Cardiac muscle cell (in vitro differentiated cells and primary cell): ENCODE measurements around the gene HSD3B2. TPM values are rescaled to one million over a fixed set of nuclear protein-coding genes. Genes with fewer than 3 reads are reported as not detected.

Experiments
- DNase-seq, 2 donors: peaks; one replicate each; pipeline versions ENCODE4 v3.0.0 to v3.0.0-alpha.2; 2010 to 2017; ENCODE audit warnings: low read depth in 1 of 2, low spot score in 1 of 2
- H3K27ac ChIP-seq: fragments of 200-600 bp; sonication (generic); 2 replicates; pipeline ENCODE4 v1.5.1; 2016
- H3K27me3 ChIP-seq: fragments of 200-600 bp; sonication (generic); 2 replicates; pipeline ENCODE4 v1.6.0; 2016; ENCODE audit warnings: control low read depth
- H3K36me3 ChIP-seq: fragments of 200-600 bp; sonication (generic); 2 replicates; pipeline ENCODE4 v1.5.1; 2016; ENCODE audit warnings: control low read depth
- H3K4me1 ChIP-seq: fragments of 200-600 bp; sonication (generic); 2 replicates; pipeline ENCODE4 v1.8.1; 2017; ENCODE audit warnings: low read depth, mild to moderate bottlenecking, mixed run types
- H3K4me3 ChIP-seq: fragments of 200-600 bp; sonication (generic); 2 replicates; pipeline ENCODE4 v1.5.1; 2016; ENCODE audit warnings: mild to moderate bottlenecking
- H3K9me3 ChIP-seq: fragments of 200-600 bp; sonication (generic); 2 replicates; pipeline ENCODE4 v1.5.1; 2017; ENCODE audit warnings: low read depth, mild to moderate bottlenecking, control low read depth
- polyA plus RNA-seq: library from polyadenylated mRNA; unstranded; fragments of >200 nt; fragmentation: Nextera tagmentation; extraction: Ambion mirVana; gene quantifications from 2 replicates; pipeline ENCODE4 v1.2.1, GENCODE V29; 2016
- total RNA-seq: library from RNA; depleted of rRNA; stranded (reverse); fragments of >200 nt; gene quantifications from 2 replicates; pipeline ENCODE4 v1.2.3, GENCODE V29; 2016
- TF ChIP-seq, protein P1 (sequence below): IDR thresholded peaks from 2 replicates; pipeline ENCODE4 v1.5.1; 2012; ENCODE audit warnings: low read depth, mild to moderate bottlenecking, low read length

The HSD3B2 gene
- total RNA-seq: 0.07 and 0.42 TPM in 2 replicates
- not detected in 2 replicates for polyA plus RNA-seq

DNA sequence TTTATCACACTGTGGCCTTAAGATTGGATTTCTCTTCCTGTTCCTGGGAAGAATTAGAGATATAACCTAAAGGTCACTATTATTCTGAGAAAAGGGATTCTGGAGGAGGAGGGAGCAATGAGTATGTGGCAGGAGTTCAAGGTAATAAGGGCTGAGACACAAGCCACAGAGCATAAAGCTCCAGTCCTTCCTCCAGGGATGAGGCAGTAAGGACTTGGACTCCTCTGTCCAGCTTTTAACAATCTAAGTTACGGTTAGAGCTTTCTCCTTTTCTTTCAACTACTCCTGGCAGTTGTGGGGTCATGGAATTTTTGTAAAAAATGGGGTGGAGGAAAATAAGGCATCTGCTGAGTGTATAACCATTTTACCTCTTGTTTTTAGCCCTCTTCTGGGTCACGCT lies at the start of gene HSD3B2:
Gene HSD3B2 (plus strand): TSS at position 201 of the 400 bp plus-strand sequence. CDS start 270 bp downstream, outside the sequence.
- DNase-seq: no peak
- H3K27me3 ChIP-seq: no peaks in the 10 kb centered on the region
- TF ChIP-seq, protein P1, sequence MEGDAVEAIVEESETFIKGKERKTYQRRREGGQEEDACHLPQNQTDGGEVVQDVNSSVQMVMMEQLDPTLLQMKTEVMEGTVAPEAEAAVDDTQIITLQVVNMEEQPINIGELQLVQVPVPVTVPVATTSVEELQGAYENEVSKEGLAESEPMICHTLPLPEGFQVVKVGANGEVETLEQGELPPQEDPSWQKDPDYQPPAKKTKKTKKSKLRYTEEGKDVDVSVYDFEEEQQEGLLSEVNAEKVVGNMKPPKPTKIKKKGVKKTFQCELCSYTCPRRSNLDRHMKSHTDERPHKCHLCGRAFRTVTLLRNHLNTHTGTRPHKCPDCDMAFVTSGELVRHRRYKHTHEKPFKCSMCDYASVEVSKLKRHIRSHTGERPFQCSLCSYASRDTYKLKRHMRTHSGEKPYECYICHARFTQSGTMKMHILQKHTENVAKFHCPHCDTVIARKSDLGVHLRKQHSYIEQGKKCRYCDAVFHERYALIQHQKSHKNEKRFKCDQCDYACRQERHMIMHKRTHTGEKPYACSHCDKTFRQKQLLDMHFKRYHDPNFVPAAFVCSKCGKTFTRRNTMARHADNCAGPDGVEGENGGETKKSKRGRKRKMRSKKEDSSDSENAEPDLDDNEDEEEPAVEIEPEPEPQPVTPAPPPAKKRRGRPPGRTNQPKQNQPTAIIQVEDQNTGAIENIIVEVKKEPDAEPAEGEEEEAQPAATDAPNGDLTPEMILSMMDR: no peak
- H3K36me3 ChIP-seq: no peaks in the 10 kb centered on the region
- no peaks in the 10 kb centered on the region for H3K4me1 ChIP-seq
- H3K9me3 ChIP-seq: no peaks in the 10 kb centered on the region
- H3K27ac ChIP-seq: no peak within 1 kb of the TSS
- H3K4me3 ChIP-seq: no peak within 1 kb of the TSS

DNA sequence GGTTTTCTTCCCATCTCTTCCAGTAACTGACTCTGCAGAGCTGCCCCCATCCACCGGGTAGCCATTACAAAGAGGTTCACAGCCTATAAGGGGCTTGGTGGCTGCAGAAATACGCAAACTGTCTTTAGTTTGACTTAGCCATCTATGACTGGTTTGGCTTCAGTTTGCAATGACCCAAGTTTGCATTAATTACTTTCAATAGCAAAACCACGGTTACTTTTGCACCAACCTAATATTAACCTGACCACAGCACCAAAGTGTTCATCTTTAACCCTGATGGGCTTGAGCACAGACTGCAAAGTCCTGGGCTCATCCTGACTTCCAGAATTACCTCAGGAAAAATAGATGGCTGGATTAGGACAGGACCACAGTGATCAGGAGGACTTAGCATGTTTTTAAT lies 48.5 kb upstream of the HSD3B2 start:
- no peak overlapping the region for H3K27ac ChIP-seq
- TF ChIP-seq, protein P1: no peak
- H3K4me1 ChIP-seq: no peaks in the 10 kb centered on the region
- DNase-seq: no peak
- no peaks in the 10 kb centered on the region for H3K36me3 ChIP-seq
- H3K27me3 ChIP-seq: peaks cover 2% of the 10 kb centered on the region
- H3K4me3 ChIP-seq: no peak overlapping the region
- H3K9me3 ChIP-seq: no peaks in the 10 kb centered on the region

DNA sequence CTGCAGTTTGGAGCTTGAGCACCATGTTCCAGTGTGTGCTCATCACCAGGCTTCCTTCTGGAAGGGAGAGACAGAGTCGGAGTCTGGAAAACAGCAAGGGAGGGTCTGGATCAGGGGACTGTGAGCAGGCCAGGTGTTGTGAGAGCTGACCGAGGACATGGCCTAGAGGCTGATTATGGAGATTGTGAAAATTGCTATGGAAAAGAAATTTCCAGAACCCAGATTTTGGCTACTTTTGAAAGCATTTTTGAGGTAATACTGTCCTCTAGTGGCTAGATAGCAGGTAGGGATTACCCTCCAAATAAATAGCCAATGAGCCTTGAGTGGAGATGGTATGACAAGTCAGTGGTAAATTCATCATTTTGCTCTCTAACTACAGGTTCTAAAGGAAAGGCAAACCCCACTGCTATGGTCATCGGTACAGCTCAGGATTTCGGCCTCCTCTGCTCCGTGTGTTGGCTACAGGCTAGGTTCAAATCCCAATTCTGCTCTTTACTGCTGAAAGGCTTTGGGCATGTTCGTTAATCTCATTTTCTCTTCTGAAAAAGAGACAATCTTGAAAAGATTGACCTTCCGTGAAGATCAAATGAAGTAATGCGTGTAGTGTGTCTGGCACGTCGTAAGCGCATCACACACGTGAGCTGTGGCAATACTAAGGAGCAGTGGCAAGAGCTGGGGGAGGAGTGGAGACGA lies 47.4 kb upstream of the HSD3B2 start:
- H3K4me1 ChIP-seq: no peaks in the 10 kb centered on the region
- peaks cover 3% of the 10 kb centered on the region for H3K27me3 ChIP-seq
- H3K36me3 ChIP-seq: no peaks in the 10 kb centered on the region
- DNase-seq: peak; percentile 44 to 64
- no peak overlapping the region for H3K4me3 ChIP-seq
- TF ChIP-seq, protein P1: peak; percentile 97
- no peaks in the 10 kb centered on the region for H3K9me3 ChIP-seq
- H3K27ac ChIP-seq: no peak overlapping the region

DNA sequence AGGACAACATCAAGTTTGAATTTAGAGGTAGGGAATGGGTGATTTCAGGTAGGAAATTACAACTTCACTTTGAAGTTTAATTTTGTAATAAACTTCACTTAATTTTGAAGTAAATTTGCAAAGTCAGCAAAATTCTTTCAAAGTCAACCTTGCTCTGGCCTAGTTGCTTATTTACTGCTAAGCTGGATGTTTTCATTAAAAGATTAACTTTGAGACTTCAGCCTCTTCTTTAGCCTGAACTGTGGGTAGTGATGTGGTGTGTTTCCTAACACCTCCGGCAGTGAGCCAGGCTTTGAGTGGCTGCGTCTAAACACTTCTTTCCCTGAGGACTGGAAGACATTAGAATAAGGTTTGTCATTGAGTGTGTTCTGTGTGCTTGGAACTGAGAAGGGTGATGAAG lies 46.4 kb upstream of the HSD3B2 start, which contains the start of gene HAO2:
Gene HAO2 (plus strand): TSS at position 232 of the 400 bp plus-strand sequence. CDS start 12,301 bp downstream, outside the sequence.
- H3K4me3 ChIP-seq: no peak within 1 kb of the TSS
- peaks cover 3% of the 10 kb centered on the region for H3K27me3 ChIP-seq
- H3K9me3 ChIP-seq: no peaks in the 10 kb centered on the region
- H3K27ac ChIP-seq: no peak within 1 kb of the TSS
- no peaks in the 10 kb centered on the region for H3K4me1 ChIP-seq
- TF ChIP-seq, protein P1: no peak
- no peaks in the 10 kb centered on the region for H3K36me3 ChIP-seq
- no peak for DNase-seq

DNA sequence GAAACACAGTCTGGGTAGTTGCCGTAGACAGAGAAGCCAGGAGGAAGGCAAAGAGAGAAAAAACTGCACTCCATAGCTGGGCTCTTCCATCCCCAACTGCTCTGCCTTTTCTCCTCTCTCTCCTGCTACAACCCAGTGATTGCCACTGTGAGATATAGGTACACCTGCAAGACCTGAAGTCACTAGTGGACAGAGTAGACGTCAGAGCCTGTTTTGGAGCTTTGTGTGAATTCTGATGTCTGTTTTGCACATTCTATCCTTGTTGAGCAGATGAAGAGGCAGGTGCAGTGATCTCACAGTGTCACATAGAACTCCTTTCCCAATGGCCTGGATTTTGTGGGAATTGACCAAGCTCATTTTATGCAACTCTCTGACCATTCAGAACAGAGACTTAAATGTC lies 44.2 kb upstream of the HSD3B2 start:
- no peak overlapping the region for H3K4me3 ChIP-seq
- TF ChIP-seq, protein P1: no peak
- no peaks in the 10 kb centered on the region for H3K36me3 ChIP-seq
- H3K27me3 ChIP-seq: peaks cover 3% of the 10 kb centered on the region
- no peaks in the 10 kb centered on the region for H3K9me3 ChIP-seq
- no peak for DNase-seq
- no peak overlapping the region for H3K27ac ChIP-seq
- no peaks in the 10 kb centered on the region for H3K4me1 ChIP-seq
